ENCODE data around the gene MAF. TPM values are rescaled to one million over a fixed set of nuclear protein-coding genes. Genes with fewer than 3 reads are reported as not detected.

MAF gene
- total RNA-seq, result 84.3 TPM

- DNase-seq (ENCODE audit: low spot score), result peak; percentile 98
Measured at GRCh38 chr16:79600638-79601091, at the start of gene MAF. TSS of gene MAF (minus strand) at chr16:79600737. CDS start at chr16:79599902, 835 bp downstream.

DNA sequence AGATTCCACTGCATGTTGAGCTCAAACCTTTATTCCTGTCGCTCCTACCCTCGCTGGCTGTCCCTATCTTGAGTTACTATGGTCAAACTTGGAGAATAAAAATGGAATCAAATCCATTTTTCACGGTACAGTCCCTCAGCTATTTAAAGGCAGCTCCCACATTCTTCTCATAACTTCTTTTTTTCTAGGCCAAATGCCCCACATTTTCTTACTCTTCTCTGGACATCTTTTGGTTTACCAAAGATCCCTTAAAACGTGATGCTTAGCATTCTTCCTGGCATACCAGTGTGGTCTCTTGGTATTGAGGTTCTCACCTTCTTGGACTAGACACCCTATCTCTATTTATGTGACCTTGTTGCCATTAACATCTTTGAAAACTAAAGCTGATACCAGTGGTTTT, 48.3 kb upstream of the MAF start:
- DNase-seq (ENCODE audit: low spot score), result no peak

DNA sequence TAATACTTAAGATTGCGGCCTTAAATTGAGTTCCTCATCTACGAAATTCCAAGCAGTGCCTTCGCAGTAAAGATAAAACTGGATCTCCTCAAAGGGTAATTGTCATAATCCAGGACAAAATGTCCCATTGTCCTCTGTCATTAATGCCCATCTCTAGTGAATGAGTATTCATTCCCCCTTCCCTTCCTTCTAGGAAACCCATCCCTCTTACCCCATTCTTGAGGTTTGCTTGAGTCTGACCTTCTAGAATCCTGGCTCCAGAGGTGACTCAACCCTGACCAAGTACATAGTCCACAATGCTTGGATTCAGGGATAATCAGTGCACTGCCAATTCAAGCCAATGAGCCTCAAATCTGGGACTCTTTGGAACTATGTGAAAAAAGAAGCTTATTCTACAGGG, 47.0 kb upstream of the MAF start:
- no peak for DNase-seq (ENCODE audit: low spot score)

DNA sequence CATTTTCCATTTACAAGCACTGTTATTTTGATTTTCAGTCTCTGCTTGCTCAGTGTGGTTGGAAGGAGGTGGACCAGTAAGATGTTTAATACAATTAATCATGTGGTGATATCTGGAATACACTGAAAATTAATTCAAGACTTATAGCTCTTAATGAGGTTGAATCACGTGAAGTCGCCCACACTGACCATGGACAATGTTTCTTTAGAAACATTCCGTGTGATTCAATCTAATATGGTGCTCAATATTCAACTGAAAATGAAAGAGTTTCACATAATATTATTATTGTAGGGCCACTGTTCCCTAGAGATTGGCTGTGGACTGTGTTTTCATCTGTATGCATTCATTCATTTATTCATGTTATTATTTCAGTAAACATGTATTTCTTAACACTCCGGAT, 45.2 kb upstream of the MAF start:
- DNase-seq (ENCODE audit: low spot score), result no peak

DNA sequence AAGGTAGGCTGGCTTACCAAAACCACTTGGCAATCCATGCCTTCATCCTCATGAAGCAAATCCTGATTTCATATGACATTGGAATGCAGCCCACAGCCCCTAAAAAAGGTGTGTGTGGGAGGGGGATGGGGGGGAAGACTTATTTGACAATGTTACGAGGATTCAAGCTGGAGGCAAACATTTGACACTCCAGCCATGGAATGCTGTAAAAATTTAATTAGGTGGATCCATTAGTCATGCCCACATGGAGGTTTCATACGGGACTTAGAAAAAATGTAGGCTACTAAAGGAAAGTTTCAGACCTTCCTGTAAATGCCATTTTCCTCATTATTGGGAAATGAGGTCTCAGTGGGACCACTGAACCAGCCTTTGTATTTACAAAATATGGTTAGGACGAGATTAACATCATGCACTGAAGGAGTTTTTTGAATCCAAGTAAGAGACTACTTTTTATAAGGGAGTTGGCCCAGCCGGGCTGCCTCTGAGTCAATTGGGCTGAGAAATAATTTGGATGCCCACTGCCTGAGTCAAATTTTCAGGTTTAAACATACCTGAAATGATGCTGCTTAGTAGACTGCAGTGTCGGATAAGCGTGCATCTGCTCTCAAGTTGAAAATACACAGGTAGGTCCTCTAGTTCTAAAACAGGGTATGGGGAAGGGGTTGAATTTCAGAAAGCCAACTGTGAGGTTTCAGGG, 44.6 kb upstream of the MAF start:
- no peak for DNase-seq (ENCODE audit: low spot score)

DNA sequence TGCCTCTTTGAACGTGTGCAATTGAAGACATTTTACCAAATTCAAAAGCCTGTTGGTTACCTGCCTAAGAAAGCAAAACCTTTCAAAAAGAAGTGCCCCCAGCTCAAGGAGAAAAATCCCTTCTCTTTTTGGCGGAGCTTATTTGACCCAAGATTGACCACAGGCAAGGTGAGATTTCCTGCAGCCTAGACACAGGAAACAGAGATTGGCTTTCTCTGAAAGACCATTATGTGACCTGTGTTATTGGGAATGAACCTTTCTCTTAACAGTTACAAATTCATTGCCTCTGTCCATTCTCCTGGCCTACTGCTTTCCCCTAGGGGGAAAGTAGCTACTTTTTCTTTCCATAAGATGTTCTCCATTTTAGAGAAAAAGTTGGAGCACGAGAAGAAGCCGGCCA, 42.1 kb upstream of the MAF start:
- DNase-seq (ENCODE audit: low spot score), result no peak

GRCh38 chr16:79640513-79641360, 40.2 kb upstream of the MAF start:
- DNase-seq (ENCODE audit: low spot score), result no peak

DNA sequence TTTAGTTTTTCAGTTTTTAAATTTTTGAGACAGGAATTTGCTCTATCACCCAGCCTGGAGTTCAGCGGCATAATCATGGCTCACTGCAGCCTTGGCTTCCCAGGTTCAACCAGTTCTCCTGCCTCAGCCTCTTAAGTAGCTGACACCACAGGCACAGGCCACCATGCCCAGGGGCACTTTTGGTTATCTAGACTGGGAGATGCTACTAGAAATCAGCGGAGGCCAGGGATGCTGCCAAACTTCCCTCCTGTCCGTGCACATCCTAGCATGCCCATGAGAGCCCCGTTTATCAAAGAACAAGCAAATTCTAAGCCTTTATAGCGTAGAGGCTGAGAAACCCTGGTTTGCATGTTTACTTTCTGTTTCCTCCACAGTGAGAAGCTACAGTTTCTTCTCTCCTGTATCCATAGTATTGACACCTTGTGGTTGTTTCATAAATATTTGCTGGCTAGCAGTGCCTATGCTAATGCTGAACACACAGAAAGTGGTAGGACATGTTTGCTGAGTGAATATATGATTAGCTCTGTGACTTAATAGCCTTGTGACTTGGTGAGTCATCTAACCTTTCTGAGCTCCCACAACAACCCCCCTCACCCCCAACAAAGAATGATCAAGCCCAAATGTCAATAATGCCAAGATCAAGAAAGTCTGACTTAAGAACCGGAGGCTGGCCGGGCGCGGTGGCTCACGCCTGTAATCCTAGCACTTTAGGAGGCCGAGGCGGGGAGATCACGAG, 39.2 kb upstream of the MAF start:
- DNase-seq (ENCODE audit: low spot score), result peak; percentile 15

DNA sequence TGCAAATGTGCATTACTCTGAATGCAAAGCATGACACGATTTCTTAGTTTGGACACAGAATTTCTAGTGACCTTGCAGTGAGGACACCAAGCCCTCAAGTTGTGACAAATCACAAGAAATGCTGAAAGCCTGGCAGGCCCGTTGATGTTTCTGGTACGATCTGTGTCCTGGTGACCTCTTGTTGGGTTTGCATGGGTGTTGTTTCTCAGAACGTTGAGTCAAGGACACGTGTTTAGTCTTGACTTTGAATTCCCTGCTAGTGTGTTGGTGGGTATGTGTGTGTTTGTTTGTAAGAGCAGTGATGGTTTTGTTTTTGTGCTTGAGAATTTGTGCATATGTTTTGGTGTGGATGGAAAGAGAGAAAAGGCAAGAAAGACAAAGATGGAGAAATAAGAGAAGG, 37.8 kb upstream of the MAF start:
- no peak for DNase-seq (ENCODE audit: low spot score)

DNA sequence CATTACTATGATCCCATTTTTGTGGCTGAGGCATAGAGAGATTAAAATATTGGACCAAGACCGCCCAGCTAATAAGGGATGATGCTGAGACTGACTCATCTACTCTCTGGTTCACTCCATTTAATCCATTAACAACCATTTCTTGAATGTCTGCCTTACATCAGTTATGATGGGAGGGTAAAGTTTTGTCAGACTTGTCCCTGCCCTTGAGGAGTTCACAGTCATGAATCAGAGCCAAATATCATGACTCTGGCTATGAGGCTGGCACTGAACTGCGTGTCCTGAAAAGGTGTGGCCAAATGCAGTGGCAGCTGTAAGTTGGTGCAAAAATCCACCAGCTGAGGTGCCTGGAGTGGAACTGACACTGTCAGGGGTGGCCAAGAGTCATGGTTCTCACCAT, 35.0 kb upstream of the MAF start:
- DNase-seq (ENCODE audit: low spot score), result no peak

- no peak for DNase-seq (ENCODE audit: low spot score)
Measured at GRCh38 chr16:79634298-79634697, 33.8 kb upstream of the MAF start.

- no peak for DNase-seq (ENCODE audit: low spot score)
Measured at GRCh38 chr16:79632289-79632688, 31.8 kb upstream of the MAF start.

DNA sequence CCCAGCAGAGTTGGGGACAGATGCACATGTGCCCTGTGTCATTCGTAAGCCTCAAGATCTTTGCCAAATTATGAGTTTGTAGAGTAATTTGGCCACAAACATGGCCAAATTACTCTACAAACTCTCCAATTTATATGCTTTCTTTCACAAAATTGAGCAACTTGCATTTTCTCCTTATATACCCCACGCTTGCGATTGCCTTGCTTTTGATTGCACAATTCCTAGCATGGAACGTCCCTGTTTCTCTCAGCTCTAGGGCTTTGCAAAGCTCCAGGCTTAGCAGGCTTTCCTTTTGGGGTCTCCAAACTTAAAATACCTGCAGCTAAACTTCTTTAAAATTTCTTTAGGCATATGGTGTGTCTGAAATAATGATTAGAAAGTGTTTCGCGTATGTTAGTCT, 28.5 kb upstream of the MAF start:
- DNase-seq (ENCODE audit: low spot score), result no peak

GRCh38 chr16:79628501-79628975, 28.0 kb upstream of the MAF start:
- DNase-seq (ENCODE audit: low spot score), result no peak

DNA sequence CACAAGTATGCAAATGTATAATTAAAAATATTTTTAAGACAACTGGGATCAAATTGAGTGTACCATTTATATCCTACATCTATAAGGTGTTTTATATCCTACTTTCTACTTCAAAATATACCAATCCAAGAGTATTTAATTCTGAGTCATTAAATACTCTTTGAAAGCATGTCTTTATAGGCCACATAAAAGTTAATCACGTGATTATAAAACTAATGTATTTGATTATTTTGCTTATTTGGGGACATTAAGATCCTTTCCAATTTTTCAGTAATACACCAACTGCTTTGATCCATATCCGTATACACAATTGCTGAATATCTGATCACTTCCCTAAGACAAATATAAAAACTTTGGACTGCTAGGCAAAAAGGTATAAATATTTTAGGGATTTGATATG, 26.6 kb upstream of the MAF start:
- DNase-seq (ENCODE audit: low spot score), result no peak

GRCh38 chr16:79625738-79626137, 25.2 kb upstream of the MAF start:
- no peak for DNase-seq (ENCODE audit: low spot score)

DNA sequence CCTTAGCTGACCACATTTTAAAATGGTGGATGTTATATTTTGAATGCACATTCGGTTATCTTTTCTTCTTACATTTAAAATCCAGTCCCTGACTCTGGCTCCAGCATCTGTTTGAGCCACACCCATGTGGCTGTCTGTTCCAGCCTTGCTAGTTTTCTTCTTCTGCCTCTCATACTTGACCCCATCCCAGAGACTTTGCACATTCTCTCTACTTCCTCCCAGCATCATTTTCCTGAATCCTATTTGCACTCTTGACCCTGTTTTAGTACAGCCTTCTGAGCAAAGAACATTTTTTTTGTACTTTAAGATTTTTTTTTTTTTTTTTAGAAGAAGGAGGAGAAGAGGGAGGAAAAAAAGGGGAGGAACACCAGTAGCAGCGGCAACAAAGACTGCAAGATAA, 23.3 kb upstream of the MAF start:
- DNase-seq (ENCODE audit: low spot score), result no peak

- no peak for DNase-seq (ENCODE audit: low spot score)
Measured at GRCh38 chr16:79623062-79623461, 22.5 kb upstream of the MAF start.

DNA sequence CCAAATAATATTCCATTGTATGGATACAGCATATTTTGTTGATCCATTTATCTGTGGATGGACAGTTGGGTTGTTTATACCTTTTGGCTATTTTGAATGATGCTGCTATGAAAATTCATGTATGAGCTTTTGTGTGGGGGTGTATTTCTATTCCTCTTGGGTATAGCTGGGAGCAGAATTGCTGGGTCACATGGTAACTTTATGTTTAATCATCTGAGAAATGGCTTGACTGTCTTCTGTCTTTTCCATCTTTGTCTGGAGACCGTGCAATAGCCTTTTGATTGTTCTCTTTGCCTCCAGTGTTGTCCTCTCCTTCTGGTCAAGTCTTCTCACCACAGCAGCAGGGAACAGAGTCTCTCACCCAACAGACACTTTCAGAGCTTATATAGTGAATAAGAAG, 20.5 kb upstream of the MAF start:
- no peak for DNase-seq (ENCODE audit: low spot score)

DNA sequence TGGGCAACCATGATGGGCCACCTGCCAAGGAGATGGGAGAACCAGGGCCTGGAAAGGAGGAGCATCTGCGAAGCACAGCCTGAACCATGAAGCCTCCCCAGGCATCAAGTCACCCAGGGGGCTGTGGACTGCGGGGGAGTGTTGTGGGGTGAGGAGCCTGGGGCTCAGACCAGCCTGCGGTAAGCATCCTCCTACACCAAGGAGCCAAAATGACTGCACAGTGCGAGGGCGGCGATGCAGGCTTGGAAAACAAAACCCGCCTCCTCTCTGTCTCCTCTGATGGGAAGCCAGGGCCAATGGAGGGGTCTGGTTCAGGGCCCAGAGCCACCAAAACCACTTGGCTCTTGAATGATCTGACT, 18.1 kb upstream of the MAF start:
- no peak for DNase-seq (ENCODE audit: low spot score)

GRCh38 chr16:79618041-79618691, 17.6 kb upstream of the MAF start:
- DNase-seq (ENCODE audit: low spot score), result no peak

DNA sequence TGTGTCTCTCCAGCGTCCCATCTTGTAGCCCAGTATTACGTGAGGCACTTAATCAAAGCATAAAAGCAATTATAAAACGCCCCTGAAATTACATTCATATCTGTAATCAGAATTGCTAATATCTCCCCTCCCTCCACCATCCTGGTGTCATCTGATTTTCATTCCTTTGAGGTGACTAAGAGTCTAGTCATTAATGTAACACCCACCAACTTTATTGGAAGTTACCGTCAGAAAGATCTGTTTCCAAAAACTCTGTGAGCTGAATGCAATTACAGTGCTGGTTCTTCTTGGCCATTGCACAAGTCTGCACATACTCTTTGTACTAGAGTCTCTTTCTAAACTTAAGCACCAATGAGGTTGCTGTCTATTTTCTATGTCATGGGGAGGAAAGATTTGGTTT, 12.5 kb upstream of the MAF start:
- DNase-seq (ENCODE audit: low spot score), result no peak
